Upper lobe of left lung (tissue), 4 donors: ENCODE results near the gene STX3.

Source experiments
- EP300 ChIP-seq, 4 donors: sonication (generic); formaldehyde crosslinking; IDR thresholded peaks; one replicate each; pipeline ENCODE4 v1.5.1; 2017; ENCODE audit warnings: antibody characterized with exemption in 4 of 4, control low read depth in 2 of 4
- POLR2A ChIP-seq, 4 donors: fragments of 450-650 bp; IDR thresholded peaks; one replicate each; pipeline ENCODE4 v1.5.1; 2016 to 2017; ENCODE audit warnings: antibody characterized with exemption in 4 of 4, mild to moderate bottlenecking in 2 of 4
- POLR2AphosphoS5 ChIP-seq, 2 donors: sonication (generic); formaldehyde crosslinking; IDR thresholded peaks; one replicate each; pipeline ENCODE4 v1.5.1; 2017; ENCODE audit warnings: antibody characterized with exemption in 2 of 2
- TF ChIP-seq, protein P1 (sequence below), 6 experiments: fragments of 450-650 bp in 4 of 6; fragments of 200-600 bp in 2 of 6; sonication (generic) in 2 of 6; IDR thresholded peaks; one replicate each; pipeline ENCODE4 v1.5.1; 2016 to 2019; ENCODE audit warnings: antibody characterized with exemption in 6 of 6

GRCh38 chr11:59728913-59729312 is 26.3 kb upstream of the STX3 start:
- TF ChIP-seq, protein P1, sequence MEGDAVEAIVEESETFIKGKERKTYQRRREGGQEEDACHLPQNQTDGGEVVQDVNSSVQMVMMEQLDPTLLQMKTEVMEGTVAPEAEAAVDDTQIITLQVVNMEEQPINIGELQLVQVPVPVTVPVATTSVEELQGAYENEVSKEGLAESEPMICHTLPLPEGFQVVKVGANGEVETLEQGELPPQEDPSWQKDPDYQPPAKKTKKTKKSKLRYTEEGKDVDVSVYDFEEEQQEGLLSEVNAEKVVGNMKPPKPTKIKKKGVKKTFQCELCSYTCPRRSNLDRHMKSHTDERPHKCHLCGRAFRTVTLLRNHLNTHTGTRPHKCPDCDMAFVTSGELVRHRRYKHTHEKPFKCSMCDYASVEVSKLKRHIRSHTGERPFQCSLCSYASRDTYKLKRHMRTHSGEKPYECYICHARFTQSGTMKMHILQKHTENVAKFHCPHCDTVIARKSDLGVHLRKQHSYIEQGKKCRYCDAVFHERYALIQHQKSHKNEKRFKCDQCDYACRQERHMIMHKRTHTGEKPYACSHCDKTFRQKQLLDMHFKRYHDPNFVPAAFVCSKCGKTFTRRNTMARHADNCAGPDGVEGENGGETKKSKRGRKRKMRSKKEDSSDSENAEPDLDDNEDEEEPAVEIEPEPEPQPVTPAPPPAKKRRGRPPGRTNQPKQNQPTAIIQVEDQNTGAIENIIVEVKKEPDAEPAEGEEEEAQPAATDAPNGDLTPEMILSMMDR (IDR thresholded peaks at IDR 0.05) = no peak
- TF ChIP-seq POLR2A (IDR thresholded peaks at IDR 0.05) (no peak), EP300 (IDR thresholded peaks at IDR 0.05) (no peak), POLR2AphosphoS5 (IDR thresholded peaks at IDR 0.05) (no peak)
